Fibroblast of skin of abdomen (primary cell): ENCODE results near the gene XRRA1.

Experiments used
- DNase-seq: peaks from one replicate; pipeline ENCODE4 v3.0.0-alpha.2; 2013

The XRRA1 gene

GRCh38 chr11:74949753-74950137, 854 bp upstream of the XRRA1 start:
- peak; percentile 10 for DNase-seq

- peak; percentile 8 for DNase-seq
Observed at GRCh38 chr11:74948546-74948897, 369 bp downstream of the XRRA1 start.

- no peak for DNase-seq
Observed at GRCh38 chr11:74942073-74942759, 6.7 kb downstream of the XRRA1 start.

GRCh38 chr11:74941492-74941891, 7.4 kb downstream of the XRRA1 start:
- no peak for DNase-seq

GRCh38 chr11:74937696-74938475, 11.0 kb downstream of the XRRA1 start:
- DNase-seq: peak; percentile 30

GRCh38 chr11:74936976-74937375, 11.9 kb downstream of the XRRA1 start:
- no peak for DNase-seq

- no peak for DNase-seq
Observed at GRCh38 chr11:74936087-74936486, 12.8 kb downstream of the XRRA1 start.

GRCh38 chr11:74935285-74935684, 13.6 kb downstream of the XRRA1 start:
- no peak for DNase-seq

- DNase-seq: no peak
Observed at GRCh38 chr11:74933765-74934164, 15.1 kb downstream of the XRRA1 start.

GRCh38 chr11:74932797-74933196, 16.1 kb downstream of the XRRA1 start:
- DNase-seq: peak; percentile 81

GRCh38 chr11:74932169-74932568, 16.7 kb downstream of the XRRA1 start:
- DNase-seq: peak; percentile 54

GRCh38 chr11:74929431-74930363, 19.2 kb downstream of the XRRA1 start:
- DNase-seq: peak; percentile 89

- peak; percentile 33 for DNase-seq
Observed at GRCh38 chr11:74927496-74927895, 21.4 kb downstream of the XRRA1 start.

GRCh38 chr11:74926304-74927030, 22.4 kb downstream of the XRRA1 start:
- peak; percentile 65 for DNase-seq

- peak; percentile 70 for DNase-seq
Observed at GRCh38 chr11:74925281-74925680, 23.6 kb downstream of the XRRA1 start.

GRCh38 chr11:74923125-74923524, 25.8 kb downstream of the XRRA1 start:
- no peak for DNase-seq

- DNase-seq: no peak
Observed at GRCh38 chr11:74909812-74910211, 39.1 kb downstream of the XRRA1 start.

GRCh38 chr11:74909385-74909784, 39.5 kb downstream of the XRRA1 start:
- no peak for DNase-seq

GRCh38 chr11:74905326-74905725, 43.6 kb downstream of the XRRA1 start:
- DNase-seq: no peak

GRCh38 chr11:74902342-74902741, 46.5 kb downstream of the XRRA1 start:
- DNase-seq: no peak

GRCh38 chr11:74896311-74896710, 52.6 kb downstream of the XRRA1 start:
- no peak for DNase-seq

- no peak for DNase-seq
Observed at GRCh38 chr11:74895340-74896116, 53.4 kb downstream of the XRRA1 start.
